Measurements from ENCODE around the gene UBE4B. TPM values are rescaled to one million over a fixed set of nuclear protein-coding genes. Genes with fewer than 3 reads are reported as not detected.

Gene UBE4B
- total and polyA plus RNA-seq, 9 of the 15 experiments (the other 6 are each of a cell fraction or from before 2014, with no cell fraction given) = 11.7 to 73.7 (median 40.1) TPM

DNA sequence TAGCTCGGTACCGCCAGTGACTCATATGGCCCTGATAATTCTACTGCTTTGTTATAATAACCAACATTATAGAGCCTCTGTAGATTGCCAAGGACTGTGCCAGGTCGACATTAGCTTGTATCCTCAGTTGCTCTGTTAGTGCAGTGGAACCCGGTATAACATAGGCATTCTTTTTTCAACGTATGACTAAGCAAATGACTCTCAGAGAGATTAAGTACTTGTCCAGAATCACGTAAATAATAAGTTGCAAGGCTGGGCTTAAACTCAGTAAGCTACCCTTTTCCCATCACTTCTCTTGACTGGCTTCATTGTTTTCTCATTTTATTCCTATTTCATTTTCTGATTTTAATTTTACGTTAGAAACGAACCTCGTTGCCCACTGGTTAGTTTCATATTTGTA is 85.1 kb downstream of the UBE4B start:
- peaks cover 71% of the 10 kb centered on the region for H3K36me3 ChIP-seq (ENCODE audit: control insufficient read depth, insufficient read depth, low read length)
- DNase-seq (ENCODE audit: extremely low read depth in 1 of 4, low spot score in 3 of 4) (no peak), FAIRE-seq (no peak), ATAC-seq (no peak)
- TF ChIP-seq HEY1 (CRISPR knock-in tag; IDR thresholded peaks at IDR 0.05; ENCODE audit: borderline replicate concordance) (no peak), MAFK (IDR thresholded peaks at IDR 0.05; ENCODE audit: low read length) (no peak), NCOA1 (IDR thresholded peaks at IDR 0.05; ENCODE audit: low read depth) (no peak), KLF13 (tag; IDR thresholded peaks at IDR 0.05; ENCODE audit: borderline replicate concordance, low read depth) (no peak), ZNF766 (CRISPR knock-in tag; conservative IDR thresholded peaks at IDR 0.05) (no peak), ELF4 (CRISPR knock-in tag; IDR thresholded peaks at IDR 0.05) (no peak), NCOA4 (IDR thresholded peaks at IDR 0.05; ENCODE audit: partially characterized antibody) (no peak)
- TF ChIP-seq, protein P1, sequence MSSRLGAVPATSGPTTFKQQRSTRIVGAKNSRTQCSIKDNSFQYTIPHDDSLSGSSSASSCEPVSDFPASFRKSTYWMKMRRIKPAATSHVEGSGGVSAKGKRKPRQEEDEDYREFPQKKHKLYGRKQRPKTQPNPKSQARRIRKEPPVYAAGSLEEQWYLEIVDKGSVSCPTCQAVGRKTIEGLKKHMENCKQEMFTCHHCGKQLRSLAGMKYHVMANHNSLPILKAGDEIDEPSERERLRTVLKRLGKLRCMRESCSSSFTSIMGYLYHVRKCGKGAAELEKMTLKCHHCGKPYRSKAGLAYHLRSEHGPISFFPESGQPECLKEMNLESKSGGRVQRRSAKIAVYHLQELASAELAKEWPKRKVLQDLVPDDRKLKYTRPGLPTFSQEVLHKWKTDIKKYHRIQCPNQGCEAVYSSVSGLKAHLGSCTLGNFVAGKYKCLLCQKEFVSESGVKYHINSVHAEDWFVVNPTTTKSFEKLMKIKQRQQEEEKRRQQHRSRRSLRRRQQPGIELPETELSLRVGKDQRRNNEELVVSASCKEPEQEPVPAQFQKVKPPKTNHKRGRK (tag; IDR thresholded peaks at IDR 0.05) = no peak
- TF ChIP-seq, protein P2, sequence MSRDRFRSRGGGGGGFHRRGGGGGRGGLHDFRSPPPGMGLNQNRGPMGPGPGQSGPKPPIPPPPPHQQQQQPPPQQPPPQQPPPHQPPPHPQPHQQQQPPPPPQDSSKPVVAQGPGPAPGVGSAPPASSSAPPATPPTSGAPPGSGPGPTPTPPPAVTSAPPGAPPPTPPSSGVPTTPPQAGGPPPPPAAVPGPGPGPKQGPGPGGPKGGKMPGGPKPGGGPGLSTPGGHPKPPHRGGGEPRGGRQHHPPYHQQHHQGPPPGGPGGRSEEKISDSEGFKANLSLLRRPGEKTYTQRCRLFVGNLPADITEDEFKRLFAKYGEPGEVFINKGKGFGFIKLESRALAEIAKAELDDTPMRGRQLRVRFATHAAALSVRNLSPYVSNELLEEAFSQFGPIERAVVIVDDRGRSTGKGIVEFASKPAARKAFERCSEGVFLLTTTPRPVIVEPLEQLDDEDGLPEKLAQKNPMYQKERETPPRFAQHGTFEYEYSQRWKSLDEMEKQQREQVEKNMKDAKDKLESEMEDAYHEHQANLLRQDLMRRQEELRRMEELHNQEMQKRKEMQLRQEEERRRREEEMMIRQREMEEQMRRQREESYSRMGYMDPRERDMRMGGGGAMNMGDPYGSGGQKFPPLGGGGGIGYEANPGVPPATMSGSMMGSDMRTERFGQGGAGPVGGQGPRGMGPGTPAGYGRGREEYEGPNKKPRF (IDR thresholded peaks at IDR 0.05; ENCODE audit: low read depth, low read length) = no peak
- no peak overlapping the region for H3K4me3 ChIP-seq
- POLR2A ChIA-PET = interaction anchor here (0.7 kb wide), 1 partner anchor 8 kb away, joined by 3 read pairs; no protein-coding TSS in a partner anchor
- no peak overlapping the region for H3K9ac ChIP-seq (ENCODE audit: insufficient read depth in 1 of 2, low read depth in 2 of 2, low read length in 2 of 2)
- in situ Hi-C loops (cut with MboI) (no loop called here), intact Hi-C loops (cut with micrococcal nuclease) (no loop called here)
- no peaks in the 10 kb centered on the region for H3K79me2 ChIP-seq (ENCODE audit: control insufficient read depth, insufficient read depth, low read length)
- H3K9me3 ChIP-seq (replicated peaks; ENCODE audit: control insufficient read depth, insufficient read depth, low read depth, low read length) = no peaks in the 10 kb centered on the region
- no peaks in the 10 kb centered on the region for H3K4me1 ChIP-seq (replicated peaks in 1 of 2; ENCODE audit: control insufficient read depth in 2 of 2, insufficient read depth in 2 of 2, low read length in 2 of 2)
- H3K9me1 ChIP-seq (ENCODE audit: control insufficient read depth, insufficient read depth, low read length) = no peaks in the 10 kb centered on the region
- no TSS peak for BruUV-seq (replicated peaks)
- 79% methylated on average over 9 of the region's 9 CpGs for WGBS (ENCODE audit: insufficient coverage, low coverage, missing lambda C conversion rate)
- no peaks in the 10 kb centered on the region for H4K20me1 ChIP-seq (replicated peaks; ENCODE audit: control insufficient read depth, insufficient read depth, low read length)
- no peak overlapping the region for H3K27ac ChIP-seq (ENCODE audit: extremely low read depth, low read depth, low read length)
- no peak overlapping the region for H2AFZ ChIP-seq (ENCODE audit: low read depth, low read length)
- no peak overlapping the region for H3K4me2 ChIP-seq (ENCODE audit: insufficient read depth, low read length)
- H3K27me3 ChIP-seq (ENCODE audit: control insufficient read depth in 2 of 2, insufficient read depth in 2 of 2, low read length in 2 of 2) = no peaks in the 10 kb centered on the region
- CTCF ChIA-PET (ENCODE audit: low intra/inter-chr PET ratio) = no interaction called here

All from K562 (cell line).